AG09319 (cell line): Measurements from ENCODE around the gene MARS1.
A peak's percentile ranks its signal among the peaks of the same experiment; 100 is the strongest.

Experiments
- DNase-seq: peaks from one replicate; pipeline ENCODE4 v3.0.0-alpha.2; 2010; ENCODE audit warnings: low read depth; ENCODE audit errors: extremely low read depth
- CTCF ChIP-seq: IDR thresholded peaks from 2 replicates; pipeline ENCODE4 v1.5.1; 2011; ENCODE audit warnings: low read depth, mild to moderate bottlenecking, inconsistent platforms, low read length, moderate library complexity

MARS1 gene

DNA sequence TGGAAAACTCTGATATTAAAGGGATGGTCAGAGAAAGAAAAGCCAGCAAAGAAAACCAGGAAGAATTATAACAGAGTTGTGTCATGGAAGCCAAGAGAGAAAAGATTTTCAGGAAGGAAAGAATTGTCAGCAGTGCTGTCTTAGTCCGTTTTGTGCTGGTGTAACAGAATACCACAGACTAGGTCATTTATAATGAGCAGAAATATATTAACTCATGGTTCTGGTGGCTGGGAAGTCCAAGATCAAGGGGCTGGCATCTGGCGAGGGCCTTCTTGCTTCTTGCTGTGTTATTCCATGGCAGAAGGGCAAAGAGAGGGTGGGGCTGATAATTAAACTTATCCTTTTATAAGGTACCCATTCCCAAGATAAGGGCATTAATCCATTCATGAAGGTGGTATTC lies 39.2 kb upstream of the MARS1 start:
- DNase-seq: no peak
- TF ChIP-seq CTCF: no peak

DNA sequence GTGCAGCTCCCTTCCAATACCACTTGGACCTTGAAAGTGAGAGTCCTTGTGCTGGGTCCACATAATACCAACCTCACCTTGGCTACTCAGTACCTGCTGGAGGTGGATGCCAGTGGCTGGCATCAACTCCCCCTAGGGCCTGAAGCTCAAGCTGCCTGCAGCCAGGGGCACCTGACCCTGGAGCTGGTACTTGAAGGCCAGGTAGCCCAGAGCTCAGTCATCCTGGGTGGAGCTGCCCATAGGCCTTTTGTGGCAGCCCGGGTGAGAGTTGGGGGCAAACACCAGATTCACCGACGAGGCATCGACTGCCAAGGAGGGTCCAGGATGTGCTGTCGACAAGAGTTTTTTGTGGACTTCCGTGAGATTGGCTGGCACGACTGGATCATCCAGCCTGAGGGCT lies 38.5 kb upstream of the MARS1 start:
- DNase-seq: no peak
- TF ChIP-seq CTCF: no peak

- no peak for DNase-seq
- no peak for TF ChIP-seq CTCF
These were observed 37.8 kb upstream of the MARS1 start for GRCh38 chr12:57450057-57450456.

GRCh38 chr12:57451233-57451778 lies 36.6 kb upstream of the MARS1 start:
- no peak for TF ChIP-seq CTCF
- no peak for DNase-seq

GRCh38 chr12:57452181-57452936 lies 35.5 kb upstream of the MARS1 start:
- peak; percentile 22 for DNase-seq
- no peak for TF ChIP-seq CTCF

DNA sequence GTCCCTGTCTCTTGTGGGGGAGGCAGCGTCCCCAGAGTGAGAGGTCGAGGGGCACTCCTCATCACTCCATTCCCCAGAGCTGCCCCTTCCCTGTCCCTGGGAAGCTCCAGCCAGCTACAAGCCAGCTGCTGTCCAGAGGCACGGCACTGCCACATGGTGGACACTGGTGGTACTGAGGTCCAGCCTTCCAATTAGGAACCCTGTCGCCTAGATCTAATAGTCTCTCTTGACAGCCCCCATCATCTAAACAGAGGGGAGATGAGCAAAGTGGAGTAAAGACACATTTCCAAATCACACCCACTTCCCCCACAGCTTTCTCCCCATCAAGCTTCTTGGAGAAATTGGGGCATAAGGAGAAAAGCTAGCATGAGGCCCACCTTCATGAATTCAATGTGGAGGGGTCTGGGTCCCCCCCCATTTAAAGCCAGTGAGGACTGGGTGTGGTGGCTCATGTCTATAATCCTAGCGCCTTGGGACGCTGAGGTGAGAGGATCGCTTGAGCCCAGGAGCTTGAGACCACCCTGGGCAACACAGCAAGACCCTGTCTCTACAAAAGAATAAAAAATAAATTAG lies 34.8 kb upstream of the MARS1 start:
- DNase-seq: peak; percentile 38
- TF ChIP-seq CTCF: peak; percentile 94

DNA sequence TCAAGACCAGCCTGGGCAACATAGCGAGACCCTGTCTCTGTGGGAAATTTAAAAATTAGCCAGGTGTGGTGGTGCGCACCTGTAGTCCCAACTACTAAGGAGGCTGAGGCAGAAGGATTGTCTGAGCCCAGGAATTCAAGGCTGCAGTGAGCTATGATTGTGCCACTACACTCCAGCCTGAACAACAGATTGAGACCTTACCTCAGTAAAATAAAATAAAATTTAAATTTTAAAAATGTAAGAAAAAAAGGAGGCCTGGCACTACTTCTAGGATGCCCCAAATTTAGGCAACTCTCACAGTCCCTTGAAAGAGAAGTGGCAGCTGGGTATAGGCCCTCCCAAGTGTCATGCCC lies 33.7 kb upstream of the MARS1 start:
- no peak for DNase-seq
- no peak for TF ChIP-seq CTCF
